ENCODE results near the gene ARL8A.
"Not testable (repeated sequence)": the region's sequence is repeated elsewhere in the genome, so short reads cannot be mapped to it uniquely, and the experiment has no call there.

Gene ARL8A

DNA sequence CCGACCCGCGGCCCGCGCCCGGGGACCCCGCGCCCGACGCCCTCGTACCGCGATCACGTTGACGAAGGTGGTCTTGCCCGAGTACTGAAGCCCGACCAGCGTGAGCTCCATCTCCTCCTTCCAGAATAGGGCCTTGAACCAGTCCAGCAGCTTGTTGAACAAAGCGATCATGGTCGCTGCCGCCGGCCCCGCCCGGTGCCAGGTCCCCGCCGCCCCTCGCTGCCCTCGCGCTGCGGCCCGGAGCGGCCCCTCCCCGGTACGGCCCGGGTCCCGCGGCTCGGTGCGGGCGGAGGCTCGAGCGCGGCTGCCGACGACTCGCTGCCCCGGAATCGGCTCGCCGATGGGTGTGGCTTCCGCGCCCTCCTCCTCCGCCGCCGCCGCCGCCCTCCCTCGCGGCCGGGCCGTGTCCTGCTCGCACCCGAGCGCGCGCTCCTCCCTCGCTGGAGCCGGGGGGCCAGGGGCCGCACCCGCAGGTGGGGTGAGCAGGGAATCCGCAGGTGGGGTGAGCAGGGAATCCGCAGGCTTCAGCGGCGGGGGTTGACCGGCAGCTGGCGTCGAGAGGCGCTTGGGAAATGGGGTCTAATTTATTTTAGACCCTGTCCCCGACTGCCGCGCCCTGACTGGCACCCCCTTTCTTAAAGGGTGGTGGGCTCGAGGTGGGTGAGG lies at the start of gene ARL8A:
TSS of gene ARL8A (minus strand) at position 336 of the 666 bp plus-strand sequence. CDS start at position 171, 165 bp downstream.
- no peak for DNase-seq

DNA sequence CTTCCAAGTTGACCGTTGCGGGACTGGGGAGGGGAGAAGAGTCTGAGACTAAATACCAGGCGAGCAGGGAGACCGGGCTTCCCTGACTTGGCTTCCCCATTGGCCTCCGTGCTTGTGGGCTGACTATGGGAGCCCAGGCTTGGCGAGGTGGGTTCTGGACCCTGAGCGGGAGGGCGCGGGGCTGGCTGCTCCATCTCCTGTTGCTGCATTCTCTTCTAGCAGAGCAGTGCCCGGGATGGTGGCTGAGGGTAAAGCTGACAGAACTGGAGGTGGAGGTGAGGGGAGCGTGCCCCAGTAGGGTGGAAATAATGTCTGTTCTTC lies 49.8 kb upstream of the ARL8A start:
- no peak for DNase-seq

DNA sequence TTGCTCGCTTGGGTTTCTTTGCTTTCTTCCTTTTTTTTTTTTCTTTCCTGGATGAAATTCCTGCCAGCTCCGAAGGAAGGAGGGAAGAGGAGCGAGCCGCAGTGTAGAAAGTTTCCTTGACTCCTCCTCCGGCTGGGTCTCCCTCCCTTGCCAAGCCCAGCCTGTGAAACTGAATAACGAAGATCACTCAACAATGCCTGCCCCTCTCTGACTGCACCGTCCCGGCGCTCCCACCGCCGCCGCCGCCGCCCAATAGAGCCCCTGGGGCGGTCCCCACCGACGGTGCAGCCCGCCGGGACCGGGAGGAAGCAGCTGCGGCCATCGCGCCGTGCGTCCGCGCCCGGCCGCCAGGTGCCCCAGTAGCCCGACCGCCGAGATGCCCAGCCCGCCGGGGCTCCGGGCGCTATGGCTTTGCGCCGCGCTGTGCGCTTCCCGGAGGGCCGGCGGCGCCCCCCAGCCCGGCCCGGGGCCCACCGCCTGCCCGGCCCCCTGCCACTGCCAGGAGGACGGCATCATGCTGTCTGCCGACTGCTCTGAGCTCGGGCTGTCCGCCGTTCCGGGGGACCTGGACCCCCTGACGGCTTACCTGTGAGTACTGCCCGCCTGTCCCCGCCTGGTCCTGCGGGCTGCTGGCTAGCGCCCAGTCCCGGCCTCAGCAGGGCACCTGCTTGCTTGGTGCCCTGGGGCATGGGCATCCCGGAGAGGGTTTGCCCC lies 49.2 kb upstream of the ARL8A start, which contains the start of gene LGR6:
TSS of gene LGR6 (plus strand) at position 186 of the 714 bp plus-strand sequence. CDS start at position 377, 191 bp downstream.
- no peak for DNase-seq

DNA sequence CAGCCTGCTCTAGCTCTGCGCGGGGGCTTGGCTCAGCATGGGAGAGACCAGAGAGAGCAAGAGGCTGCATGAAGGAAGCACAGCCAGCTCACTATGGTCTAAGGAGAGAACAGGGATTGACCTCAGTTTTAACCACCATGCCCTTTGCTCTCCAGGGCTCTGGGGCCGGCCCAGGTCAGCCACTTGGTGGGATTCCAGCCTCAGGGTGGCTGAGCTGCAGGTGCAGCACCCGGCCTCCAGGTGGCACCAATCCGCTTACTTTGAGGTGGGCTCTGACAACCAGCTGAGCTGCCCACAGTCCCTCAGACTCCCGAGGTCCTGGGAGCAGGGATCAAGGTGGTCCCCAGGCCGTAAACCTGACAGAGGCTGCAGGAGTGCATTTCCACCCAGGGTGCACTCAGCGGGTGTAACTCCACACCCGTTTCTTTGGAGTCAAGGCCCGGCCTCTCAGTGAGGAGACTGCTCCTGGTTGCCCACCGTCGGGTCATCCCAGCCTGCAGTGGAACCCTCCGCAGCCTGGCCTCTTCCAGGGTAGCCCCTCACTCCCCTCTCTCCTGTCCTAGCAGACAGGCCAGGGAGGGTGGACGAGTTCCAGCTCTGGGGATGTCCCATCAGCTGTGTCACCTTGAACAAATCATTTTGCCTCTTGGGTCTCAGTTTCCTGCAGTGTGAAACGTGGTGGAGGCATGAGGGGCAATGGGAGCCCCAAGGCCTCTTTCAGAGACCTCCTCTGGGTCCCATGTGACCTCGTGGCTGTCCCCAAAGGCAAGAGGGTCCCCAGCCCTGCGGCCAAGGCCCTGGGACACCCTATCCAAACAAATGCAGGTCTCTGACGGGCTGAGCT lies 48.5 kb upstream of the ARL8A start:
- DNase-seq: no peak

DNA sequence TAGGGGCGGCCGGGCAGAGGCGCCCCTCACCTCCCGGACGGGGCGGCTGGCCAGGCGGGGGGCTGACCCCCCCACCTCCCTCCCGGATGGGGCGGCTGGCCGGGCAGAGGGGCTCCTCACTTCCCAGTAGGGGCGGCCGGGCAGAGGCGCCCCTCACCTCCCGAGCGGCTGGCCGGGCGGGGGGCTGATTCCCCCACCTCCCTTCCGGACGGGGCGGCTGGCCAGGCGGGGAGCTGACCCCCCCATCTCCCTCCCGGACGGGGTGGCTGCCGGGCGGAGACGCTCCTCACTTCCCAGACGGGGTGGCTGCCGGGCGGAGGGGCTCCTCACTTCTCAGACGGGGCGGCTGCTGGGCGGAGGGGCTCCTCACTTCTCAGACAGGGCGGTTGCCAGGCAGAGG lies 46.9 kb upstream of the ARL8A start:
- not testable (repeated sequence) for DNase-seq

- no peak for DNase-seq
Observed at GRCh38 chr1:202189918-202190715, 45.6 kb upstream of the ARL8A start.

GRCh38 chr1:202189001-202189790 lies 44.7 kb upstream of the ARL8A start:
- no peak for DNase-seq

DNA sequence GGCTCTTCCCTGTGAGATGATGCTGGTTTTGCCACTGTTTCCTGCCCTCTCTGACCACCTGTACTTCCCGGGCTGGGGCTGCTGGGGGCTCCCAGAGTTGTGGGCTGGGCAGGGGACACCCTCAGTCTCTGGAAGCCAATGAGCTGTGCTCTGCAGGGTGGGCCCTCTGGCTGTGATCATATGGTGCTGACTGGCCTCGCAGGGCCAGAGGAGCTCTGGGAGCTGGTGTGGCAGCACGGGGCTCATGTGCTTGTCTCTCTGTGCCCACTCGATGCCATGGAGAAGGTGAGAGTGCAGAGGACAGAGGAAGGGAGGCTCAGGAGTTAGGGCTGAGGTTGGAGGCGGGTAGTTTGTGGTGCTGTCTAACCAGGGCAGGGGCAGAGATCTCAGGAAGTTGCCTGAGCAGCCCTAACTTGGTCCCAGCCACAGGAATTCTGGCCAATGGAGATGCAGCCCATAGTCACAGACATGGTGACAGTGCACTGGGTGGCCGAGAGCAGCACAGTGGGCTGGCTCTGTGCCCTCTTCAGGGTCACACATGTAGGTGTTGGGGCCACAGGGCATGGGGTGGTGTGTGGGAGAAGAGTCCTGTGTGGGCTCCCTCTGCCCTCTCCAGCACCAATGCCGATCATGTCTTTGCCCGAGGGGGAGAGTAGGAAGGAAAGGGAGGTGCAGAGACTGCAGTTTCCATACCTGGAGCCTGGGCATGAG lies 43.3 kb upstream of the ARL8A start:
- no peak for DNase-seq

- no peak for DNase-seq
Observed at GRCh38 chr1:202187041-202187671, 42.6 kb upstream of the ARL8A start.

- DNase-seq: no peak
Observed at GRCh38 chr1:202186327-202186726, 41.8 kb upstream of the ARL8A start.

DNA sequence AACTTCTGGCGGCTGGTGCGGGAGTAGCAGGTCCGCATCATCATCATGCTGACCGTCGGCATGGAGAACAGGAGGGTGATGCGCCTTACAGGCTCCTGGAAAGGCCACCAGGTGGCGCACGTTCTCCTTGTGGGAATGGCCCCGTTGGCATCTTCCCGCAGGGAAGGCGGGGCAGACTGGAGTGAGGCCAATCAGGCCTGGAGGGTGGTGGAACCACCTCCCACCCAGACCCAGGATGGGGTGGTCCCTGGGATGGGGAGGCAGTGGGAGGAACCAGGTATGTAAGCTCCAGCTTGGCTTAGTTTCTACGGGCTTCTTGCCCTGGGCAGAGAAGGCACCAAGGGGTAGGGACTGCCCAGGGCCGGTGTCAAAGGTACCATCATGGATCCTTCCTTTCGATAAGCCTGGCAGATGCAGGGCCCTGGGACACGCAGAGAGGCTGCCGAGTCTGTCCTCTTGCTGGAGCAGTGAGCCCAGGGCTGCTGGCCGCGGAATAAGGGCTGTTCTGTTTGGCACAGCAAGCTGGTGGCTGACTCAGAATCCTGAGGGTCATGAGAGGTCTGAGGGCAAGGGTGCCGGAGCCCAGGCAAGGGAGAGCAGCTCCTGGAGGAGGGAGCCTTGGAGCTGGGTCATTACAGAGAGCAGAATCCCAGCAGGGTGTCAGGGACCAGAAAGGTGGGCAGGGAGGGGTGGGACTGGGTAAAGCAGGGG lies 40.4 kb upstream of the ARL8A start:
- DNase-seq: peak; percentile 41

DNA sequence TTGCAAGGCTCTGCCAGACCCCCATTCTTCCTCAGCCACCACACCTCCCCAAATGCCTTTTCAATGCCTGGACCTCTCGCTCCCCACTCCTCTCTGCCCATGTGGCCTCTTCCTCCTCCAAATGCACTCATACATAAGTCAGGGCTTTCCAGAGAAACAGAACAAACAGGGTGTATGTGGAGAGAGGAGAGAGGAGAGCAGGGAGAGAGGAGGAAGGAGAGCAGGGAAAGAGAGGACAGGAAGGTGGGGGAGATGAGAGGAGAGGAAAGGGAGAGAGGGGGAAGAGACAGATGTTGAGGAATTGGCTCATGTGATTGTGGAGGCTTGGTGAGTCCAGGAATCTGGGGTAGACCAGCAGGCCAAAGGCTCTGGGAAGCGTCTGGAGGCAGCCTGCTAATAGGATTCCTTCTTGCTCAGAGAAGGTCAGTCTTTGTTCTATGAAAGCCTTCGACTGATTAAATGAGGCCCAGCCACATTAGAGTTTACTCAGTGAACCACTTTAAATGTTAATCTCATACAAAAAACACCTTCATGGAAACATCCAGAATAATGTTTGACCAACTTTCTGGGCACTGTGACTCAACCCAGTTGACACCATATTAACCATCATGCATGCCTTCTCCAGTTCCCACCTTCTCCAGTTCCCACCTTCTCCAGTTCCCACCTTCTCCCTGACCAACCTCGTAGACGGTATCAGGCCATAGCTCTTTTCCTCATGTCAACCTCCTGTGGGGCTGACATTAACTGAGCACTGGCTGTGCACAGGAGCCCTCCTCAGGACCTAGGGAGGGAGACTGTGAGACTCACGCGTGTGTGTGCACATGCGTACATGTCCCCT lies 37.7 kb upstream of the ARL8A start:
- no peak for DNase-seq

DNA sequence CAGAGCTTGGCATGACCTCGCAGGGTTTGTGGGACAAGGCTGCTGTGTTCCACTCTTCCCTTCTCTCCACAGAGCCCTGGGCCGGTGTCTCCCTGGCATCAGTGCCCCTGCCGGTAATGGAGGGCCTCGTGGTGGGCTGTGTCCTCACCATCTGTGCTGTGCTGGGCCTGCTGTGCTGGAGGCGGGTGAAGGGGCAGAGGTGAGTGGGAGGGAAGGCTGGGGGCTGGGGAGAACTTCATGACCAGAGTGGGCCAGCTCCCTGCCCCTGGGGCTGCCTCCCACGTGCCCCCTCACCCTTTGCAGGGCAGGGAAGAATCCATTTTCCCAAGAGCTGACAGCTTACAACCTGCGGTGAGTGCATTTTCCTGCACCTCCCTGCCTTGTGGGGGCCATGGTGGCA lies 37.0 kb upstream of the ARL8A start:
- no peak for DNase-seq

- DNase-seq: not testable (repeated sequence)
Observed at GRCh38 chr1:202180751-202181139, 36.2 kb upstream of the ARL8A start.

DNA sequence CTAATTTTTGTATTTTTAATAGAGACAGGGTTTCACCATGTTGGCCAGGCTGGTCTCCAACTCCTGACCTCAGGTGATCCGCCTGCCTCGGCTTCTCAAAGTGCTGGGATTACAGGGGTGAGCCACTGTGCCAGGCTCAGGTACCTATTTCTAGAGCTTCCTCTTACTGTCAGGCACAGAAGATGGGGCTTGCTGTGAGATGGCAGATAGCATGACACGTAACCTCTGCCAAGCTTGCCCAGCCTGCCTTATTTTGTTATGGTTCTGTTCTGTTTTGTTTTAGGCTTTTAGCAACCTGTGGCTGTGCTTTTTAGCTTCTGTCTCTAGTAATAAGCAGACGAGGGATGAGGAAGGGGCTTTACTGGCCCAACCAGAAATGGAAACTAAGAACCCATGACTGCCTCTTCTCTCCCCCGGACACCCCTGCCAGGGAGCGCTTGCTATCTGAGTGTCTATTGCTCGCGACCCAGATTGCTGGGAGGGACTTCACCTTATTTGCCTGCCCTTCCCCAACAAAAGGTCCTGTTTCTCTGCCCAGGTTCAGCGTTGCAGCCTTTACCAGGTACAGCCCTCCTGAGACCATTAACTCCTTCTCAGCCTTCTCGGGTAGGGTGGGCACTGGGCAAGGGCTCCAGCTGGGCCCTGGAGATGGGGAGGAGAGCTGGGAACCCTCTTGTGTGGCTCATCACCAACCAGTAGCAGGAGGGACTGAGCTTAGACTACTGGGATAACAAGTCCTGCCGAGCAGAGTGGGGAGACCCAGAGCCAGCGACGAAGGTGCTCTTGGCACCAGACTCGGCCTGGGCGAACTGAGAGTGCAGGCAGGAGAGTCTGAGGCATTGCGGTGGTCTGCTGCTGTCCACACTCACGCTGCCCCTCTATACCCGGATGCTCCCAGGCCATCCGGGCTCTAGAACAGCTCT lies 35.6 kb upstream of the ARL8A start:
- DNase-seq: no peak

DNA sequence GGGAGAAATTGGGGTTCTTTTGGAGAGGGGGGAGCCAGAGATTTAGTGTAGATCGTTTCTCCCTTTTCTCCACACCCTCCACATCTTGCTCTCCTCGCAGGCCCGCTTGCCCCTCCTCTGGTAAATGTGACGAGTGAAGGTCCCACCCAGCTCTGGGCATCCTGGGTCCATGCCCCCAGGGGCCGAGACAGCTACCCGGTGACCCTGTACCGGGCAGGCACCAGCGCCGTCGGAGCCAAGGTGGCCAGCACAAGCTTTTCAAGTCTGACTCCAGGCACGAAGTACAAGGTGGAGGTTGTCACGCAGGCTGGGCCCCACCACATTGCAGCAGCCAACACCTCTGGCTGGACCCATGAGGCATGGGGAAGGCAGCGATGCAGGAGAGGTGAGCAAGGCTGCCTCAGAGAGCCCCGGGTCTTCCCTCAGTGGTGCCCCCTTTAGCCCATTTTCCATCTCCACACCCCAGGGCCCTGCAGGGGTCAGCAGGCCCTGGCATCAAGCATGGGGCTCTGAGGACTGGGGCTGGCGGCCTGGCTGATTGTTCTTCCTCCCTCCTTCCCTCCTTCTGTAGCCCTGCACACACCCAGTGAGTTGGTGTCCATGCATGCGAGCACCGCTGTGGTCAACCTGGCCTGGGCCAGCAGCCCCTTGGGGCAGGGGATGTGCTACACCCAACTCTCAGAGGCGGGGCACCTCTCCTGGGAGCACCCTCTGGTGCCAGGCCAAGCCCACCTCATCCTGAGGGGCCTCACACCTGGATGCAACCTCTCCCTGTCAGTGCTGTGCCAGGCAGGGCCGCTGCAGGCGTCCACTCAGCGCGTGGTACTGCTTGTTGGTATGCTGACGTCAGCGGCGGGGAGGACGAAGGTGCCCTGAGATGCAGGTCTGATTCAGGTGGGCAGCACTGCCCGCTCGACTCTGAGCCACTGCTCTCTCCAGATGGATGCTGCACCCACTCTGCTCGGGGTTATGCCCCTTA lies 32.7 kb upstream of the ARL8A start:
- DNase-seq: no peak

DNA sequence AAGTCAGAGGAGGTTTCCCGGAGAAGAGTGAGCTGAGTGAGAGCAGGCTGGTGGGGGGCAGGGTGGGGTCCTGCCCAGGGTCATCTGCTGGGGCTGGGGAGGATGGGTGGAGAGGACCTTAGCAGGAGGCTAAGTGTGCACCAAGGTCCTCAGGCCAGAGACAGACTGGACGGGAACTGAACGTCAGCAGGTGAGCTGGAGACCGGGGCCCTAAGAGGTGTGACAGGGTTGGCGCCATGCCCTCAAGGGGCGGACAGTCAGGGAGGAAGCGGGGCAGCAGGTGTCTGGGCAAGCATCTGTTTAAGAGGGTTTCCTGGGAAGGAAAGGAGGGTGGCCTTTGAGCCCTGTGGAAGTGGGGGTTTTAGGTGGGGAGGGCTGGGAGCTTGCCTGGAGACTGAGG lies 29.5 kb upstream of the ARL8A start:
- DNase-seq: no peak
